Activated CD8-positive, alpha-beta T cell treated with anti-CD3 and anti-CD28 coated beads for 36 hours (primary cell): ENCODE data around the gene LRG1. TPM values are rescaled to one million over a fixed set of nuclear protein-coding genes. Genes with fewer than 3 reads are reported as not detected.

Source experiments
- ATAC-seq: fragments of 200-7000 bp; cut with Tn5 transposase; one replicate; pipeline ENCODE4 v1.10.0; 2021; ENCODE audit warnings: mild to moderate bottlenecking, moderate library complexity
- CTCF ChIA-PET: fragments of 350-600 bp; sonication (Branson Sonifier 250); formaldehyde crosslinking; loops from one replicate; lab custom pipeline; 2021; ENCODE audit warnings: antibody characterized with exemption; lab: Charles Lee
- POLR2A ChIA-PET: fragments of 350-600 bp; sonication (Branson Sonifier 250); formaldehyde crosslinking; loops from one replicate; lab custom pipeline; 2021; ENCODE audit warnings: antibody characterized with exemption; lab: Charles Lee
- DNase-seq: peaks from one replicate; pipeline ENCODE4 v3.0.0-alpha.2; 2020
- H3K27ac Mint-ChIP-seq: one replicate; pipeline ENCODE4 v1.8.0; 2021; ENCODE audit warnings: mild to moderate bottlenecking, mixed read lengths
- H3K27me3 Mint-ChIP-seq: one replicate; pipeline ENCODE4 v1.8.0; 2021; ENCODE audit warnings: mixed read lengths
- H3K36me3 Mint-ChIP-seq: one replicate; pipeline ENCODE4 v1.8.0; 2021; ENCODE audit warnings: low read depth, mixed read lengths
- H3K4me1 Mint-ChIP-seq: one replicate; pipeline ENCODE4 v1.8.0; 2021; ENCODE audit warnings: low read depth, mixed read lengths
- H3K4me3 Mint-ChIP-seq: one replicate; pipeline ENCODE4 v1.8.0; 2021; ENCODE audit warnings: mild to moderate bottlenecking, moderate library complexity, mixed read lengths
- H3K9me3 Mint-ChIP-seq: one replicate; pipeline ENCODE4 v1.8.0; 2021; ENCODE audit warnings: mixed read lengths
- CTCF ChIP-seq: fragments of 200-600 bp; IDR thresholded peaks from one replicate; pipeline ENCODE4 v1.8.0; 2022; ENCODE audit warnings: antibody characterized with exemption, mild to moderate bottlenecking
- intact Hi-C: fragments of 100-400 bp; cut with micrococcal nuclease; formaldehyde crosslinking; loops from one replicate; pipeline ENCODE4 v1.10.0; 2022
- total RNA-seq, 2 experiments: library from RNA; stranded (reverse); gene quantifications; one replicate each; pipeline ENCODE4 v1.2.3, GENCODE V29; 2021

LRG1 gene
- total RNA-seq, 2 experiments from 2014 or later = 0.09 TPM; not detected in 1

GRCh38 chr19:4507150-4507452 is 32.7 kb downstream of the LRG1 start:
- ChIA-PET POLR2A (no interaction called here), CTCF (interaction anchor here (1.1 kb wide), 1 partner anchor 16 kb away, joined by 4 read pairs; no protein-coding TSS in a partner anchor)
- ATAC-seq (no peak), DNase-seq (no peak)
- H3K9me3 Mint-ChIP-seq = no peaks in the 10 kb centered on the region
- peaks cover 8% of the 10 kb centered on the region for H3K4me1 Mint-ChIP-seq
- H3K27me3 Mint-ChIP-seq = no peaks in the 10 kb centered on the region
- peaks cover 3% of the 10 kb centered on the region for H3K36me3 Mint-ChIP-seq
- intact Hi-C loops = no loop called here
- no peak overlapping the region for H3K27ac Mint-ChIP-seq
- H3K4me3 Mint-ChIP-seq = no peak overlapping the region
- TF ChIP-seq CTCF = no peak

GRCh38 chr19:4506449-4507149 is 33.2 kb downstream of the LRG1 start:
- Mint-ChIP-seq H3K4me3 (no peak overlapping the region), H3K9me3 (no peaks in the 10 kb centered on the region), H3K27ac (no peak overlapping the region), H3K27me3 (no peaks in the 10 kb centered on the region), H3K4me1 (peaks cover 8% of the 10 kb centered on the region), H3K36me3 (peaks cover 3% of the 10 kb centered on the region)
- no peak for TF ChIP-seq CTCF
- intact Hi-C loops = no loop called here
- ChIA-PET CTCF (interaction anchor here (0.7 to 1.1 kb wide), 2 partner anchors 17 to 187 kb away, joined by 3 to 4 read pairs; no protein-coding TSS in a partner anchor), POLR2A (no interaction called here)
- DNase-seq (peak; percentile 30), ATAC-seq (peak; percentile 69)

GRCh38 chr19:4505570-4506448 is 34.0 kb downstream of the LRG1 start:
- CTCF ChIA-PET = interaction anchor here (0.7 kb wide), 1 partner anchor 187 kb away, joined by 3 read pairs; no protein-coding TSS in a partner anchor
- Mint-ChIP-seq H3K9me3 (no peaks in the 10 kb centered on the region), H3K27me3 (no peaks in the 10 kb centered on the region), H3K27ac (no peak overlapping the region), H3K4me1 (peaks cover 8% of the 10 kb centered on the region), H3K36me3 (peaks cover 3% of the 10 kb centered on the region), H3K4me3 (no peak overlapping the region)
- intact Hi-C loops = no loop called here
- no peak for ATAC-seq
- POLR2A ChIA-PET = no interaction called here
- no peak for DNase-seq
- TF ChIP-seq CTCF = no peak

GRCh38 chr19:4504891-4505569 is 34.8 kb downstream of the LRG1 start:
- intact Hi-C loops = no loop called here
- no peak overlapping the region for H3K27ac Mint-ChIP-seq
- H3K36me3 Mint-ChIP-seq = peaks cover 3% of the 10 kb centered on the region
- H3K4me1 Mint-ChIP-seq = peaks cover 8% of the 10 kb centered on the region
- H3K4me3 Mint-ChIP-seq = no peak overlapping the region
- no peak for ATAC-seq
- H3K9me3 Mint-ChIP-seq = no peaks in the 10 kb centered on the region
- DNase-seq = no peak
- TF ChIP-seq CTCF = no peak
- ChIA-PET CTCF (no interaction called here), POLR2A (no interaction called here)
- no peaks in the 10 kb centered on the region for H3K27me3 Mint-ChIP-seq
